GM23338 (cell line): ENCODE measurements around the gene PPCDC.

Experiments
- EZH2 ChIP-seq: fragments of 200-600 bp; sonication (generic); IDR thresholded peaks from one replicate; pipeline ENCODE4 v1.8.0; 2017; ENCODE audit warnings: antibody characterized with exemption, mild to moderate bottlenecking, low read depth; ENCODE audit not compliant: unreplicated experiment
- EZH2phosphoT487 ChIP-seq: fragments of 200-600 bp; sonication (generic); IDR thresholded peaks from one replicate; pipeline ENCODE4 v1.8.1; 2018; ENCODE audit warnings: antibody characterized with exemption; ENCODE audit not compliant: unreplicated experiment
- POLR2AphosphoS5 ChIP-seq: IDR thresholded peaks from 2 replicates; pipeline ENCODE4 v1.6.1; 2016; ENCODE audit warnings: antibody characterized with exemption, low read depth
- REST ChIP-seq: IDR thresholded peaks from one replicate; pipeline ENCODE4 v1.6.1; 2018; ENCODE audit warnings: antibody characterized with exemption; ENCODE audit not compliant: unreplicated experiment
- TF ChIP-seq, protein P1 (sequence below), 2 experiments: fragments of 200-600 bp in 1 of 2; sonication (generic) in 1 of 2; conservative IDR thresholded peaks; 2 replicates each; pipeline versions ENCODE4 v1.5.1 to v1.6.1; 2016 to 2017; ENCODE audit warnings: antibody characterized with exemption in 2 of 2, low read depth in 2 of 2, mild to moderate bottlenecking in 2 of 2, moderate library complexity in 1 of 2
- TF ChIP-seq, protein P2 (sequence below): fragments of 250-450 bp; sonication (Bioruptor Pico); IDR thresholded peaks from 2 replicates; pipeline ENCODE4 v1.5.0; 2020; ENCODE audit warnings: mild to moderate bottlenecking, moderate library complexity

- TF ChIP-seq, protein P1, sequence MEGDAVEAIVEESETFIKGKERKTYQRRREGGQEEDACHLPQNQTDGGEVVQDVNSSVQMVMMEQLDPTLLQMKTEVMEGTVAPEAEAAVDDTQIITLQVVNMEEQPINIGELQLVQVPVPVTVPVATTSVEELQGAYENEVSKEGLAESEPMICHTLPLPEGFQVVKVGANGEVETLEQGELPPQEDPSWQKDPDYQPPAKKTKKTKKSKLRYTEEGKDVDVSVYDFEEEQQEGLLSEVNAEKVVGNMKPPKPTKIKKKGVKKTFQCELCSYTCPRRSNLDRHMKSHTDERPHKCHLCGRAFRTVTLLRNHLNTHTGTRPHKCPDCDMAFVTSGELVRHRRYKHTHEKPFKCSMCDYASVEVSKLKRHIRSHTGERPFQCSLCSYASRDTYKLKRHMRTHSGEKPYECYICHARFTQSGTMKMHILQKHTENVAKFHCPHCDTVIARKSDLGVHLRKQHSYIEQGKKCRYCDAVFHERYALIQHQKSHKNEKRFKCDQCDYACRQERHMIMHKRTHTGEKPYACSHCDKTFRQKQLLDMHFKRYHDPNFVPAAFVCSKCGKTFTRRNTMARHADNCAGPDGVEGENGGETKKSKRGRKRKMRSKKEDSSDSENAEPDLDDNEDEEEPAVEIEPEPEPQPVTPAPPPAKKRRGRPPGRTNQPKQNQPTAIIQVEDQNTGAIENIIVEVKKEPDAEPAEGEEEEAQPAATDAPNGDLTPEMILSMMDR (conservative IDR thresholded peaks at IDR 0.05; ENCODE audit: low read depth in 2 of 2), result no peak
- TF ChIP-seq POLR2AphosphoS5 (no peak), EZH2 (no peak), REST (no peak), EZH2phosphoT487 (no peak)
- TF ChIP-seq, protein P2, sequence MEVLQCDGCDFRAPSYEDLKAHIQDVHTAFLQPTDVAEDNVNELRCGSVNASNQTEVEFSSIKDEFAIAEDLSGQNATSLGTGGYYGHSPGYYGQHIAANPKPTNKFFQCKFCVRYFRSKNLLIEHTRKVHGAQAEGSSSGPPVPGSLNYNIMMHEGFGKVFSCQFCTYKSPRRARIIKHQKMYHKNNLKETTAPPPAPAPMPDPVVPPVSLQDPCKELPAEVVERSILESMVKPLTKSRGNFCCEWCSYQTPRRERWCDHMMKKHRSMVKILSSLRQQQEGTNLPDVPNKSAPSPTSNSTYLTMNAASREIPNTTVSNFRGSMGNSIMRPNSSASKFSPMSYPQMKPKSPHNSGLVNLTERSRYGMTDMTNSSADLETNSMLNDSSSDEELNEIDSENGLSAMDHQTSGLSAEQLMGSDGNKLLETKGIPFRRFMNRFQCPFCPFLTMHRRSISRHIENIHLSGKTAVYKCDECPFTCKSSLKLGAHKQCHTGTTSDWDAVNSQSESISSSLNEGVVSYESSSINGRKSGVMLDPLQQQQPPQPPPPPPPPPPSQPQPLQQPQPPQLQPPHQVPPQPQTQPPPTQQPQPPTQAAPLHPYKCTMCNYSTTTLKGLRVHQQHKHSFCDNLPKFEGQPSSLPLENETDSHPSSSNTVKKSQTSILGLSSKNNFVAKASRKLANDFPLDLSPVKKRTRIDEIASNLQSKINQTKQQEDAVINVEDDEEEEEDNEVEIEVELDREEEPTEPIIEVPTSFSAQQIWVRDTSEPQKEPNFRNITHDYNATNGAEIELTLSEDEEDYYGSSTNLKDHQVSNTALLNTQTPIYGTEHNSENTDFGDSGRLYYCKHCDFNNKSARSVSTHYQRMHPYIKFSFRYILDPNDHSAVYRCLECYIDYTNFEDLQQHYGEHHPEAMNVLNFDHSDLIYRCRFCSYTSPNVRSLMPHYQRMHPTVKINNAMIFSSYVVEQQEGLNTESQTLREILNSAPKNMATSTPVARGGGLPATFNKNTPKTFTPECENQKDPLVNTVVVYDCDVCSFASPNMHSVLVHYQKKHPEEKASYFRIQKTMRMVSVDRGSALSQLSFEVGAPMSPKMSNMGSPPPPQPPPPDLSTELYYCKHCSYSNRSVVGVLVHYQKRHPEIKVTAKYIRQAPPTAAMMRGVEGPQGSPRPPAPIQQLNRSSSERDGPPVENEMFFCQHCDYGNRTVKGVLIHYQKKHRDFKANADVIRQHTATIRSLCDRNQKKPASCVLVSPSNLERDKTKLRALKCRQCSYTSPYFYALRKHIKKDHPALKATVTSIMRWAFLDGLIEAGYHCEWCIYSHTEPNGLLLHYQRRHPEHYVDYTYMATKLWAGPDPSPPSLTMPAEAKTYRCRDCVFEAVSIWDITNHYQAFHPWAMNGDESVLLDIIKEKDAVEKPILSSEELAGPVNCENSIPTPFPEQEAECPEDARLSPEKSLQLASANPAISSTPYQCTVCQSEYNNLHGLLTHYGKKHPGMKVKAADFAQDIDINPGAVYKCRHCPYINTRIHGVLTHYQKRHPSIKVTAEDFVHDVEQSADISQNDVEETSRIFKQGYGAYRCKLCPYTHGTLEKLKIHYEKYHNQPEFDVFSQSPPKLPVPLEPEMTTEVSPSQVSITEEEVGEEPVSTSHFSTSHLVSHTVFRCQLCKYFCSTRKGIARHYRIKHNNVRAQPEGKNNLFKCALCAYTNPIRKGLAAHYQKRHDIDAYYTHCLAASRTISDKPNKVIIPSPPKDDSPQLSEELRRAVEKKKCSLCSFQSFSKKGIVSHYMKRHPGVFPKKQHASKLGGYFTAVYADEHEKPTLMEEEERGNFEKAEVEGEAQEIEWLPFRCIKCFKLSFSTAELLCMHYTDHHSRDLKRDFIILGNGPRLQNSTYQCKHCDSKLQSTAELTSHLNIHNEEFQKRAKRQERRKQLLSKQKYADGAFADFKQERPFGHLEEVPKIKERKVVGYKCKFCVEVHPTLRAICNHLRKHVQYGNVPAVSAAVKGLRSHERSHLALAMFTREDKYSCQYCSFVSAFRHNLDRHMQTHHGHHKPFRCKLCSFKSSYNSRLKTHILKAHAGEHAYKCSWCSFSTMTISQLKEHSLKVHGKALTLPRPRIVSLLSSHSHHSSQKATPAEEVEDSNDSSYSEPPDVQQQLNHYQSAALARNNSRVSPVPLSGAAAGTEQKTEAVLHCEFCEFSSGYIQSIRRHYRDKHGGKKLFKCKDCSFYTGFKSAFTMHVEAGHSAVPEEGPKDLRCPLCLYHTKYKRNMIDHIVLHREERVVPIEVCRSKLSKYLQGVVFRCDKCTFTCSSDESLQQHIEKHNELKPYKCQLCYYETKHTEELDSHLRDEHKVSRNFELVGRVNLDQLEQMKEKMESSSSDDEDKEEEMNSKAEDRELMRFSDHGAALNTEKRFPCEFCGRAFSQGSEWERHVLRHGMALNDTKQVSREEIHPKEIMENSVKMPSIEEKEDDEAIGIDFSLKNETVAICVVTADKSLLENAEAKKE (CRISPR knock-in tag), result no peak
Observed at GRCh38 chr15:75051711-75052110, 28.3 kb downstream of the PPCDC start.
